ENCODE results near the gene RSL1D1.

The RSL1D1 gene

GRCh38 chr16:11851294-11852091 is at the start of gene RSL1D1:
TSS of gene RSL1D1 (minus strand) at chr16:11851542. CDS start at chr16:11851512, 30 bp downstream.
- peak; percentile 89 for DNase-seq

- DNase-seq, result no peak
Observed at GRCh38 chr16:11901091-11901490, 49.7 kb upstream of the RSL1D1 start.

GRCh38 chr16:11896486-11897176 is 45.3 kb upstream of the RSL1D1 start:
- DNase-seq, result no peak

GRCh38 chr16:11893571-11893970 is 42.2 kb upstream of the RSL1D1 start:
- no peak for DNase-seq

- DNase-seq, result no peak
Observed at GRCh38 chr16:11892761-11893160, 41.4 kb upstream of the RSL1D1 start.

- no peak for DNase-seq
Observed at GRCh38 chr16:11890231-11890965, 39.1 kb upstream of the RSL1D1 start.

GRCh38 chr16:11886881-11887280 is 35.5 kb upstream of the RSL1D1 start:
- no peak for DNase-seq

GRCh38 chr16:11884035-11884434 is 32.7 kb upstream of the RSL1D1 start:
- DNase-seq, result no peak

- DNase-seq, result no peak
Observed at GRCh38 chr16:11880007-11880406, 28.7 kb upstream of the RSL1D1 start.

- DNase-seq, result no peak
Observed at GRCh38 chr16:11877374-11877773, 26.0 kb upstream of the RSL1D1 start.

GRCh38 chr16:11876306-11876705 is 25.0 kb upstream of the RSL1D1 start:
- DNase-seq, result no peak

- no peak for DNase-seq
Observed at GRCh38 chr16:11875721-11876120, 24.4 kb upstream of the RSL1D1 start.

GRCh38 chr16:11871193-11871592 is 19.9 kb upstream of the RSL1D1 start:
- DNase-seq, result no peak

GRCh38 chr16:11870399-11870798 is 19.1 kb upstream of the RSL1D1 start:
- DNase-seq, result no peak

- DNase-seq, result no peak
Observed at GRCh38 chr16:11869353-11870228, 18.2 kb upstream of the RSL1D1 start.

GRCh38 chr16:11868412-11868980 is 17.2 kb upstream of the RSL1D1 start:
- DNase-seq, result no peak

- no peak for DNase-seq
Observed at GRCh38 chr16:11862489-11862888, 11.1 kb upstream of the RSL1D1 start.

GRCh38 chr16:11857161-11857560 is 5.8 kb upstream of the RSL1D1 start:
- no peak for DNase-seq

- peak; percentile 11 for DNase-seq
Observed at GRCh38 chr16:11852092-11852809, 909 bp upstream of the RSL1D1 start.

GRCh38 chr16:11848842-11849241 is 2.5 kb downstream of the RSL1D1 start:
- DNase-seq, result no peak

- no peak for DNase-seq
Observed at GRCh38 chr16:11844499-11844898, 6.8 kb downstream of the RSL1D1 start.

GRCh38 chr16:11843861-11844260 is 7.5 kb downstream of the RSL1D1 start:
- DNase-seq, result no peak
